ENCODE measurements around the gene PFKFB3. TPM values are rescaled to one million over a fixed set of nuclear protein-coding genes. Genes with fewer than 3 reads are reported as not detected.

The PFKFB3 gene
- total and polyA plus RNA-seq, 2 of the 13 experiments (the other 11 are each of a cell fraction or from before 2014, with no cell fraction given), result 1.2 to 13.3 TPM

- Histone ChIP-seq H3K36me3 (replicated peaks in 1 of 2; ENCODE audit: control insufficient read depth in 1 of 2, insufficient read depth in 2 of 2, low read length in 2 of 2) (peaks cover 40 to 65% of the 10 kb centered on the region in 2 experiments), H3K9ac (ENCODE audit: insufficient read depth, low read depth, low read length) (no peak overlapping the region), H3K79me2 (ENCODE audit: insufficient read depth, low read length) (no peaks in the 10 kb centered on the region), H3K4me3 (replicated peaks in 1 of 3; ENCODE audit: insufficient read depth in 1 of 3, low read depth in 2 of 3, low read length in 3 of 3) (no peak overlapping the region), H3K9me3 (ENCODE audit: low read length) (no peaks in the 10 kb centered on the region), H4K20me1 (ENCODE audit: insufficient read depth, low read length) (no peaks in the 10 kb centered on the region), H3K4me2 (ENCODE audit: low read depth, low read length) (no peak overlapping the region), H3K4me1 (ENCODE audit: insufficient read depth, low read length) (no peaks in the 10 kb centered on the region), H3K27ac (ENCODE audit: extremely low read length, insufficient read depth, low read length) (no peak overlapping the region), H3K27me3 (ENCODE audit: control insufficient read depth in 1 of 2, insufficient read depth in 2 of 2, low read length in 2 of 2) (no peaks in the 10 kb centered on the region), H2AFZ (ENCODE audit: low read length) (no peak overlapping the region)
- DNase-seq (ENCODE audit: low spot score) (no peak), ATAC-seq (no peak), FAIRE-seq (no peak)
- in situ Hi-C loops (cut with HindIII; ENCODE audit: extremely low pct_ligation_motif_present, low pct_unique_long_range_greater_than_20kb), result no loop called here
- no TSS peak for BruUV-seq (replicated peaks)
- intact Hi-C loops (cut with micrococcal nuclease; ENCODE audit: unreplicated experiment), result no loop called here
- ChIA-PET POLR2A (no interaction called here), CTCF (ENCODE audit: low intra/inter-chr PET ratio, low total read pairs) (no interaction called here)
- WGBS (ENCODE audit: low lambda C conversion rate), result 94% methylated on average over 16 of the region's 20 CpGs
- TF ChIP-seq U2AF1 (optimal IDR thresholded peaks at IDR 0.05; ENCODE audit: low read depth, low read length) (no peak), ZC3H4 (CRISPR knock-in tag; IDR thresholded peaks at IDR 0.05; ENCODE audit: borderline replicate concordance) (no peak), ZKSCAN8 (CRISPR knock-in tag; IDR thresholded peaks at IDR 0.05; ENCODE audit: borderline replicate concordance) (no peak), PRDM10 (CRISPR knock-in tag; IDR thresholded peaks at IDR 0.05; ENCODE audit: low read depth) (no peak), SOX5 (CRISPR knock-in tag; IDR thresholded peaks at IDR 0.05; ENCODE audit: borderline replicate concordance) (no peak), SOX6 (IDR thresholded peaks at IDR 0.05) (no peak), SOX6 (CRISPR knock-in tag; IDR thresholded peaks at IDR 0.05) (no peak), ZBTB46 (CRISPR knock-in tag; IDR thresholded peaks at IDR 0.05; ENCODE audit: borderline replicate concordance) (no peak), ZBTB34 (CRISPR knock-in tag; IDR thresholded peaks at IDR 0.05) (no peak), ZMYM4 (CRISPR knock-in tag; IDR thresholded peaks at IDR 0.05) (no peak), SATB2 (CRISPR knock-in tag; IDR thresholded peaks at IDR 0.05) (no peak), CTCF (CRISPR knock-in tag; IDR thresholded peaks at IDR 0.05) (no peak), AKAP8 (CRISPR knock-in tag; IDR thresholded peaks at IDR 0.05) (no peak), WIZ (CRISPR knock-in tag; IDR thresholded peaks at IDR 0.05) (no peak)
Measured at GRCh38 chr10:6216916-6217315, 14.2 kb downstream of the PFKFB3 start.
